Articular chondrocyte of knee joint (primary cell): ENCODE data around the gene CXCL12. TPM values are rescaled to one million over a fixed set of nuclear protein-coding genes. Genes with fewer than 3 reads are reported as not detected.

Source experiments
- total RNA-seq: library from RNA; depleted of rRNA; stranded (reverse); fragments of >200 nt; gene quantifications from 2 replicates; pipeline ENCODE4 v1.2.3, GENCODE V29; 2012

The CXCL12 gene
- 17.7 and 69.9 TPM in 2 replicates for total RNA-seq

DNA sequence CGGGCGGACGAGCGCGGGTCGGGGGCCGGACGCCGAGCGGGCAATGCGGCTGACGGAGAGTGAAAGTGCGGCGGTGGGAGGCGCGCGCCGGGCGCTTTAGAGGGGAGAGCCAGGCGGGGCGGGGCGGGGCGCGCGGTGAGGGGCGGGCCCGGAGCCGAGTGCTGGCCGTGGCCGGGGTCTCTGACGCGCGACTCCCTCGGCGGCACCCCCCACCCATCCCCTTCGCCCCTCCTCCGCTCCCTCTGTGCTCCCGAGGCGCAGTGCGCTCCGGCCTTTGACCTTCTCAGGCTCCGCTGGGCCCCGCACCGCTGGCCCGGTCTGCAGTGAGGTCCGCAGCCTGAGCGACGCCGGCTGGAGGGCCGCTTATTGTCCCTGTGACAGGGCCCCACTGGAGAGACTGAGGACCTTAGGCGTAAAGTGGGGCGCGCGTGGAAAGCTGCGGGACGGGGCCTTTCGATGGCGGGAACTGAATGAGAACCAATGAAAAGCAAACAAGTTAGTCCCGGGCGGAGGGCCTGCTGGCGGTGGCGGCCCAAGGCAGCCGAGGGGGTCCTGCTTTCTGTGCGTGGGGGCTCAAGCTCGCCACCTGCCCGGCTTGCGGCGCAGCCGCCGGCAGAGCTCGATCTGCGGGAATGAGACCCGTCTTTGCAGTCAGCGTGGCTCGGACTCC, at the start of gene CXCL12:
CXCL12 (minus strand) TSS at position 72 of the 670 bp plus-strand sequence. CDS start 92 bp downstream, outside the sequence.

